Gastrocnemius medialis (tissue), 4 donors: ENCODE results near the gene TCF12. TPM values are rescaled to one million over a fixed set of nuclear protein-coding genes. Genes with fewer than 3 reads are reported as not detected.

ENCODE experiments used
- ATAC-seq, 2 donors: fragments of 150-250 bp; one replicate each; pipeline ENCODE4 v1.9.1; 2016
- DNase-seq, 2 donors: peaks; one replicate each; pipeline ENCODE4 v3.0.0-alpha.2; 2019
- H3K27ac ChIP-seq, 4 donors: fragments of 200-600 bp; sonication (generic); 1 replicate in 1 of 4; 2 replicates in 3 of 4; pipeline ENCODE4 v1.5.1; 2016 to 2018; ENCODE audit warnings: mild to moderate bottlenecking in 2 of 4, moderate library complexity in 1 of 4
- H3K27me3 ChIP-seq, 3 donors: fragments of 200-600 bp; sonication (generic) in 2 of 3; 1 replicate in 1 of 3; 2 replicates in 2 of 3; pipeline versions ENCODE4 v1.5.1 to v1.6.0; 2016 to 2019; ENCODE audit warnings: mild to moderate bottlenecking in 1 of 3, moderate library complexity in 1 of 3
- H3K36me3 ChIP-seq, 2 donors: fragments of 200-600 bp; sonication (generic) in 1 of 2; one replicate each; pipeline ENCODE4 v1.5.1; 2017 to 2018
- H3K4me1 ChIP-seq, 2 donors: fragments of 200-600 bp; sonication (generic) in 1 of 2; one replicate each; pipeline ENCODE4 v1.5.1; 2016 to 2017; ENCODE audit warnings: mild to moderate bottlenecking in 2 of 2
- H3K4me3 ChIP-seq, 4 donors: fragments of 200-600 bp; sonication (generic) in 3 of 4; 1 replicate in 1 of 4; 2 replicates in 3 of 4; pipeline ENCODE4 v1.5.1; 2016 to 2019; ENCODE audit warnings: mild to moderate bottlenecking in 2 of 4
- H3K9me3 ChIP-seq, 3 donors: fragments of 200-600 bp; sonication (generic) in 2 of 3; 1 replicate in 1 of 3; 2 replicates in 2 of 3; pipeline ENCODE4 v1.5.1; 2016 to 2019
- POLR2A ChIP-seq, 2 donors: fragments of 450-650 bp; IDR thresholded peaks; one replicate each; pipeline ENCODE4 v1.6.1; 2017; ENCODE audit warnings: antibody characterized with exemption in 2 of 2, mild to moderate bottlenecking in 2 of 2, moderate library complexity in 2 of 2
- in situ Hi-C, 4 donors: fragments of 200-750 bp; cut with MboI; loops; one replicate each; pipeline versions ENCODE4 v1.15.0 to v1.8.0; 2017; ENCODE audit warnings: low sequenced_read_pairs in 4 of 4
- intact Hi-C: fragments of 100-400 bp; cut with DNase I; formaldehyde crosslinking; loops from one replicate; pipeline ENCODE4 v1.15.1; 2023; ENCODE audit warnings: low total_unique reads
- total RNA-seq, 4 donors: library from RNA; depleted of rRNA; stranded (reverse); fragments of >200 nt; gene quantifications; one replicate each; pipeline versions ENCODE4 v1.1.0 to v1.2.3, GENCODE V29; 2016
- TF ChIP-seq, protein P1 (sequence below), 5 experiments: fragments of 450-650 bp in 3 of 5; fragments of 200-600 bp in 2 of 5; sonication (generic) in 2 of 5; IDR thresholded peaks in 4 of 5; conservative IDR thresholded peaks in 1 of 5; 1 replicate in 4 of 5; 2 replicates in 1 of 5; pipeline ENCODE4 v1.5.1; 2016 to 2019; ENCODE audit warnings: antibody characterized with exemption in 5 of 5, mild to moderate bottlenecking in 3 of 5, moderate library complexity in 3 of 5

TCF12 gene
- total RNA-seq, 4 donors from 2014 or later: 34.9 to 63.0 (median 51.4) TPM

DNA sequence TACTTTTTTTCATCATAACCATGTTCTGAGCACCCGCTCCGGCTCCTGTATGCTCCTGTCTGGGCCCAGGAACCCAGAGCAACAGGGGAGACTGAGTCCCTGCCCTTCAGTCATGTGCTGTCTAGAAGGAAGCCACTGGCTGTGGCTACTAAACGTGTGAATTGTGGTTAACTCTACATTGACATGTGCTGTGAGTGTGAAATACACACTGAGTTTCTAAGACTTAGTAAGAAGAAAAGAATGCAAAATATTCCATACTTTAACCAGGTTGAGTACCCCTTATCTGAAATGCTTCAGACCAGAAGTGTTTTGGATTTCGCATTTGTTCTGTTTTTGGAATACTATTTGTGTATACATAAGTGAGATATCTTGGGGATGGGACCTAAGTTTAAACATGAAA is 415.0 kb downstream of the TCF12 start:
- DNase-seq (no peak), ATAC-seq (no peak)
- Histone ChIP-seq H3K27me3 (peaks cover 4 to 11% (median 11%) of the 10 kb centered on the region in 3 donors), H3K4me3 (no peak overlapping the region), H3K9me3 (no peaks in the 10 kb centered on the region), H3K27ac (no peak overlapping the region), H3K4me1 (no peaks in the 10 kb centered on the region), H3K36me3 (no peaks in the 10 kb centered on the region)
- TF ChIP-seq POLR2A (IDR thresholded peaks at IDR 0.05): no peak
- TF ChIP-seq, protein P1, sequence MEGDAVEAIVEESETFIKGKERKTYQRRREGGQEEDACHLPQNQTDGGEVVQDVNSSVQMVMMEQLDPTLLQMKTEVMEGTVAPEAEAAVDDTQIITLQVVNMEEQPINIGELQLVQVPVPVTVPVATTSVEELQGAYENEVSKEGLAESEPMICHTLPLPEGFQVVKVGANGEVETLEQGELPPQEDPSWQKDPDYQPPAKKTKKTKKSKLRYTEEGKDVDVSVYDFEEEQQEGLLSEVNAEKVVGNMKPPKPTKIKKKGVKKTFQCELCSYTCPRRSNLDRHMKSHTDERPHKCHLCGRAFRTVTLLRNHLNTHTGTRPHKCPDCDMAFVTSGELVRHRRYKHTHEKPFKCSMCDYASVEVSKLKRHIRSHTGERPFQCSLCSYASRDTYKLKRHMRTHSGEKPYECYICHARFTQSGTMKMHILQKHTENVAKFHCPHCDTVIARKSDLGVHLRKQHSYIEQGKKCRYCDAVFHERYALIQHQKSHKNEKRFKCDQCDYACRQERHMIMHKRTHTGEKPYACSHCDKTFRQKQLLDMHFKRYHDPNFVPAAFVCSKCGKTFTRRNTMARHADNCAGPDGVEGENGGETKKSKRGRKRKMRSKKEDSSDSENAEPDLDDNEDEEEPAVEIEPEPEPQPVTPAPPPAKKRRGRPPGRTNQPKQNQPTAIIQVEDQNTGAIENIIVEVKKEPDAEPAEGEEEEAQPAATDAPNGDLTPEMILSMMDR (IDR thresholded peaks at IDR 0.05 in 4 of 5, conservative IDR thresholded peaks at IDR 0.05 in 1 of 5): no peak
- intact Hi-C loops (no loop called here), in situ Hi-C loops (no loop called here)

DNA sequence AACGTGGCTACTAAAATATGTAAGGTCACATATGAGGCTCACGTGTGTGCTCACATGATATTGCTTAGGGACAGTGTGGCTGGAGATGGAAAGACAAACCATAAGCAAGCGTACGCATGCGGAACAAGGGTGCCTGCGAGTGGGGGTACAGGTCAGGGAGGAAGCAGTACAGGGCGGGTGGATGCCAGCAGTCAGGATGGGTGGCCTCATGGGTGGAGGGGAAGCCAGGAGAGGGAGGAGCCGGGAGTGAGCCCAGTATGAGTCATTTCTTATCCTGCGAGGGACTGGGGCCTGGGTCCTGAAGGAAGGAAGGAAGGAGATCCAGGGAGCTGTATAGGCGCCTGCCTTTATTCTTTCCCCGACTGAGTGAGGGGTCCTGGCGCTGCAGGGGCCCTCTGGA is 415.8 kb downstream of the TCF12 start:
- intact Hi-C loops: no loop called here
- in situ Hi-C loops: no loop called here
- TF ChIP-seq, protein P1 (IDR thresholded peaks at IDR 0.05 in 4 of 5, conservative IDR thresholded peaks at IDR 0.05 in 1 of 5): no peak
- no peak for TF ChIP-seq POLR2A (IDR thresholded peaks at IDR 0.05)
- ATAC-seq: no peak
- Histone ChIP-seq H3K4me3 (no peak overlapping the region), H3K27me3 (peaks cover 4 to 10% (median 5%) of the 10 kb centered on the region in 3 donors), H3K27ac (no peak overlapping the region), H3K4me1 (no peaks in the 10 kb centered on the region), H3K9me3 (no peaks in the 10 kb centered on the region), H3K36me3 (no peaks in the 10 kb centered on the region)
- no peak for DNase-seq

DNA sequence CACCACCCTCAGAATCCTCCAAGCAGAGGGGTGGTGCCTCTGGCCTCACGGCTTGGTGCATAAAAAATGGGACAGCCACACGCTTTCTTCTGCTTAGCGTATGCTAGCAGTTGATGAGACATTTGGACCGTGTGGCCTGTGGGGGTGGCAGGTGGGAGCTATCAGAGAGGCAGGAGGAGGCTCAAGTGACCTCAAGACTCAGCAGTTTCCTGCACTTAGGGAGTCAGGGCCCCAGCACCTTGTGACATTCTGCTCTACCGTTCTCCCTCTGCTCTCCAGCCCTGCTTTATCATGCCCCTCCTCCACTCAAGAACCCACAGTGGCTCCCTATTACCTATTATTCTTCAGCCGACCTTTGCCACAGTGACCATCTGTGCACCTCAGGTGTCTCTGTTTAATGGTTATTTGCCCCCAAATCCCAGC is 416.9 kb downstream of the TCF12 start:
- H3K27ac ChIP-seq: no peak overlapping the region
- ATAC-seq (no peak), DNase-seq (no peak)
- H3K4me1 ChIP-seq: no peaks in the 10 kb centered on the region
- H3K4me3 ChIP-seq: no peak overlapping the region
- in situ Hi-C loops: no loop called here
- peaks cover under 1 to 5% (median 4%) of the 10 kb centered on the region in 3 donors for H3K27me3 ChIP-seq
- no peaks in the 10 kb centered on the region for H3K36me3 ChIP-seq
- no peaks in the 10 kb centered on the region for H3K9me3 ChIP-seq
- TF ChIP-seq, protein P1 (IDR thresholded peaks at IDR 0.05 in 4 of 5, conservative IDR thresholded peaks at IDR 0.05 in 1 of 5): no peak
- TF ChIP-seq POLR2A (IDR thresholded peaks at IDR 0.05): no peak
- intact Hi-C loops: no loop called here

DNA sequence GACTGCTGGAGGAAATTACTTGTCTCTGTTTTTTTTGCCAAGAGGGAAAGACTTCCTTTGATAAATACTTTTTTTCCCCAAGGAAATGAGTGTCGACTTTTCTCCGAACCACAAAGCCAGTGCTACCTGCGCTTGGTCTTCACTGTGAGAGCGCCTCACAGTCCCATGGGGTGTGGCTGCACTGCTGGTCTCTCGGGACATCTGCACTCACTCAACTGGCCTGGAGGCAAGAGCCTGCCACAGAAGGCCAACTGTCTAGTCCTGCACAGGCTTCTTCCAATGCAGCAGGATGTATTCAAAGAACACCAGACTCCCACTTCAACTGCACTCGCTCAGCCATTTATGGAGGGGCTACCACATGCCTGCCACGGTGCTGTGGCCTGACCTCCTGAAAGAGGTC is 417.3 kb downstream of the TCF12 start:
- ATAC-seq (no peak), DNase-seq (no peak)
- Histone ChIP-seq H3K36me3 (no peaks in the 10 kb centered on the region), H3K27me3 (peaks cover 0 to 5% (median 4%) of the 10 kb centered on the region in 3 donors), H3K9me3 (no peaks in the 10 kb centered on the region), H3K27ac (no peak overlapping the region), H3K4me3 (no peak overlapping the region), H3K4me1 (no peaks in the 10 kb centered on the region)
- intact Hi-C loops (no loop called here), in situ Hi-C loops (no loop called here)
- TF ChIP-seq, protein P1 (IDR thresholded peaks at IDR 0.05 in 4 of 5, conservative IDR thresholded peaks at IDR 0.05 in 1 of 5): no peak
- no peak for TF ChIP-seq POLR2A (IDR thresholded peaks at IDR 0.05)

DNA sequence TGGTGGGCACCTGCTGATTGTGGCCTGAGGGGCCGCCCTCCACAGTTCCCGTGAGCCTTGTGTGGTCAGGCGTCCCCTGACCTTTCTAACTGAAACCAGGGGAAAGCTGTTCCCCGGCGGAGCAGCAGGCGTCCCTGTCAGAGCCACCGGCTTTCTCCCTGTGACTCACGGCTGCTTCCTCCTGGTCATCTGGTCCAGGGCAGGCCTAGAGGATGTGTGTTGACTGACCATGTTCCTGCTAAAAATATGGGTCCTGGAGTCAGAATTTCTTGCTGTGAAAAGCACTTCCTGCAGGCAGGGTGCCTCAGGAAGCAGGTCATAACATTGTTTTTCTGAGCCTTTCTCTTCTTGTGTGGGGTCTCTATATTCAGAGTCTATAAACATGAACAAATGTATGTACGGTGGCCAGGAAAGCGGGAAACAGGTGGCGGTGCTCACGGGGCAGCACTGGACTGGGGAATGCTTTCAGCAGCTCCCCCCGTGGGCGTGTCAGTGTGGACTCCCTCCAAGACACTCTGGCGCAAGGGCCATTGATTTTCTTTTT is 419.5 kb downstream of the TCF12 start:
- intact Hi-C loops: no loop called here
- H3K4me1 ChIP-seq: no peaks in the 10 kb centered on the region
- H3K36me3 ChIP-seq: no peaks in the 10 kb centered on the region
- DNase-seq (peak in 1 of 2 donors; percentile 31), ATAC-seq (peak; percentile 51 to 59)
- H3K9me3 ChIP-seq: no peaks in the 10 kb centered on the region
- H3K4me3 ChIP-seq: no peak overlapping the region
- no peaks in the 10 kb centered on the region for H3K27me3 ChIP-seq
- H3K27ac ChIP-seq: peak overlapping the region; percentile 61 to 67 (median 64)
- TF ChIP-seq, protein P1 (IDR thresholded peaks at IDR 0.05 in 4 of 5, conservative IDR thresholded peaks at IDR 0.05 in 1 of 5): peak in 1 of 5 experiments; percentile 25
- no peak for TF ChIP-seq POLR2A (IDR thresholded peaks at IDR 0.05)
- in situ Hi-C loops: no loop called here
